Measurements from ENCODE around the gene SLC18A3.
A peak's percentile ranks its signal among the peaks of the same experiment; 100 is the strongest.

The SLC18A3 gene

DNA sequence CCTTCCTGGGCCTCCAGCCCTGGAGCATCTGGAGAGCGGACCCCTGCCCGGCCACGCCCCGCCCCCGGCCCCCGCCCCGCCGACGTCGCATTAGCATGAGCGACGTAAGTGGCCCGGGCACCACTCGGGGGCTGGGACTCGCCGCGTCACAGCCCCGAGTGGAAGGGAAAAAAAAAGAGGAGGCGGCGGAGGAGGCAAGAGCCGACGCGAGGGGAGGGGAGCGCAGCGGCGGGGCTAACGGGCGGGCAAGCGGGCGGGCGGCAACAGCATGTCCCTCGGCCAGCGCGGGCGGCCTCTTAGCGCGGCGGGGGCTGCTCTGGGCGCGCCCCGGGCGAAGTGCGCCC is at the start of gene SLC18A3:
SLC18A3 (plus strand) TSS at position 197 of the 344 bp plus-strand sequence. CDS start 431 bp downstream, outside the sequence.
- DNase-seq (ENCODE audit: low read depth), result no peak
- TF ChIP-seq CTCF (IDR thresholded peaks at IDR 0.05; ENCODE audit: control insufficient read depth, insufficient read depth, low read depth, low read length, missing control alignments), result no peak
- no peak within 1 kb of the TSS for H3K4me3 ChIP-seq (ENCODE audit: control insufficient read depth, low read depth, low read length)

GRCh38 chr10:49560526-49560925 is 49.6 kb upstream of the SLC18A3 start:
- no peak overlapping the region for H3K4me3 ChIP-seq (ENCODE audit: control insufficient read depth, low read depth, low read length)
- no peak for DNase-seq (ENCODE audit: low read depth)
- TF ChIP-seq CTCF (IDR thresholded peaks at IDR 0.05; ENCODE audit: control insufficient read depth, insufficient read depth, low read depth, low read length, missing control alignments), result no peak

DNA sequence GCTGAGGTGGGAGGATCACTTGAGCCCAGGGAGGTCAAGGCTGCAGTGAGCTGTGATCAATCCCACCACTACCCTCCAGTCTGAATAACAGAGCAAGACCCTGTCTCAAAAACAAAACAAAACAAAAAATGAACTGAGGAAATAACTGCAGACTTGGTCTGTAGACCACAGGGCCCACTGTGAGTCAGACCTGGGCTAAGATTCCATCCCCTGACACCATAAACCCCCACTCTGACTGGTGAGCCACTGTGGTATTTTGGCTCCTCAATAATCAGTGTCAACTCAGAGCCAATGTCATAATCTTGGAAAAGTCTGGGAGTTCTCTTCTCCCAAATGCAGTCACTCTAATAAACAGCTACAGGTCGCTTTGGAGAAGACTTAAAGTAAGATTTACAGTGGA is 47.2 kb upstream of the SLC18A3 start:
- no peak overlapping the region for H3K4me3 ChIP-seq (ENCODE audit: control insufficient read depth, low read depth, low read length)
- DNase-seq (ENCODE audit: low read depth), result no peak
- no peak for TF ChIP-seq CTCF (IDR thresholded peaks at IDR 0.05; ENCODE audit: control insufficient read depth, insufficient read depth, low read depth, low read length, missing control alignments)

GRCh38 chr10:49564461-49565009 is 45.6 kb upstream of the SLC18A3 start:
- no peak overlapping the region for H3K4me3 ChIP-seq (ENCODE audit: control insufficient read depth, low read depth, low read length)
- no peak for TF ChIP-seq CTCF (IDR thresholded peaks at IDR 0.05; ENCODE audit: control insufficient read depth, insufficient read depth, low read depth, low read length, missing control alignments)
- DNase-seq (ENCODE audit: low read depth), result no peak

- no peak for DNase-seq (ENCODE audit: low read depth)
- H3K4me3 ChIP-seq (ENCODE audit: control insufficient read depth, low read depth, low read length), result no peak overlapping the region
- no peak for TF ChIP-seq CTCF (IDR thresholded peaks at IDR 0.05; ENCODE audit: control insufficient read depth, insufficient read depth, low read depth, low read length, missing control alignments)
These were observed 42.3 kb upstream of the SLC18A3 start for GRCh38 chr10:49567810-49568209.

DNA sequence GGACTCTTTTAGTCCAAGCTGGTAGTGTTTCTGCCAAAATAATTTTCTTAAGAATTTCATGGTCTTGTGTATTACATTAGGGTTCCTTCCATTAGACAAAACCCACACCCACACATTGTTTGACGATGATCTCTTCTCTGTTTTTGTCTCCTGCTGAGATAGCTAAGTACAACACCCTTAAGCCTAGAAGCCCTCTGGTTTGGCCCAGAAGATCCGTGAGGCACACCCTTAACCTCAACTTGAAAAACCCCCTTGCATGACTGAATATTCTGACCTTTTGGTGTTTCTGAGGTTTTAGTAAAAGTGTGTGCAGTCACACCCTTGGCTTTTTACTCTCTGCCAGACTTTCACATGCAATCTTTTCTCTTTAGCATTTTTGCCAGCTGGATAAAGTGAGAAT is 41.9 kb upstream of the SLC18A3 start:
- TF ChIP-seq CTCF (IDR thresholded peaks at IDR 0.05; ENCODE audit: control insufficient read depth, insufficient read depth, low read depth, low read length, missing control alignments), result no peak
- H3K4me3 ChIP-seq (ENCODE audit: control insufficient read depth, low read depth, low read length), result no peak overlapping the region
- peak; percentile 95 for DNase-seq (ENCODE audit: low read depth)

Data from AG09309 (cell line).